Stimulated activated CD4-positive, alpha-beta T cell treated with anti-CD3 and anti-CD28 coated beads, TNF-alpha, amount 100 ng/mL, for 4 hours (primary cell): ENCODE measurements around the gene KRT26.

Experiments
- DNase-seq, 3 experiments: peaks; one replicate each; pipeline ENCODE4 v3.0.0-alpha.2; 2020; ENCODE audit warnings: low read depth in 3 of 3

The KRT26 gene

GRCh38 chr17:40727447-40728231, 44.4 kb downstream of the KRT26 start:
- no peak for DNase-seq

- no peak for DNase-seq
These were observed 45.1 kb downstream of the KRT26 start for GRCh38 chr17:40726919-40727318.

GRCh38 chr17:40724656-40725055, 47.3 kb downstream of the KRT26 start:
- DNase-seq: no peak

- DNase-seq: no peak
These were observed 49.8 kb downstream of the KRT26 start for GRCh38 chr17:40722241-40722640.

- no peak for DNase-seq
These were observed 51.1 kb downstream of the KRT26 start for GRCh38 chr17:40720899-40721298.

GRCh38 chr17:40718930-40719329, 53.1 kb downstream of the KRT26 start:
- DNase-seq: no peak

GRCh38 chr17:40717776-40718175, 54.2 kb downstream of the KRT26 start:
- DNase-seq: no peak
